ENCODE data around the gene WIPF1. TPM values are rescaled to one million over a fixed set of nuclear protein-coding genes. Genes with fewer than 3 reads are reported as not detected.
A peak's percentile ranks its signal among the peaks of the same experiment; 100 is the strongest.

The WIPF1 gene
- total and polyA plus RNA-seq, 2 of the 13 experiments (the other 11 are each of a cell fraction or from before 2014, with no cell fraction given) = 0.01 TPM; not detected in 1

DNA sequence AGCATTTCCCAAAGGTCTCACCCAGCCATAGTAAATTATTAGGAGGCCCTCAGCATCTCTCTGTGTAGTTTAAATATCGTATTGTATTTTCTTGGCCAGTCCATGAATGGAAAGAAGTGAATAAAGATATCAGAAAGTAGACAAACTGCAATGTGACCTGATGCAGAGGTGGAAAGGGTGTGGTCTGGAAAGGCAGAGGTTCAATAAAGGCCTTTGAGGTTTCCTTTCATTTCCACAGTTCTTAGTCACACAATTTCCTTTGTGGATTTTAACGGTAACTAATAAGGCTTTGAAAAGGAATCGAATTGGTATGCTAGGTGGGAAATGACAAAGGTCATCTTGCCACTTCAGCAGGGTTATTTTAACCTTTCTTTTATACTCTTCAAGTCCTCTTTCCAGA lies 20.1 kb upstream of the WIPF1 start (continued):
- no peak for TF ChIP-seq NPAS2 (CRISPR knock-in tag; IDR thresholded peaks at IDR 0.05; ENCODE audit: borderline replicate concordance)

GRCh38 chr2:174617120-174617519 lies 19.5 kb upstream of the WIPF1 start:
- Histone ChIP-seq H3K27ac (ENCODE audit: extremely low read length, insufficient read depth, low read length) (no peak overlapping the region), H3K27me3 (ENCODE audit: control insufficient read depth in 1 of 2, insufficient read depth in 2 of 2, low read length in 2 of 2) (no peaks in the 10 kb centered on the region), H2AFZ (ENCODE audit: low read length) (no peak overlapping the region), H3K9ac (ENCODE audit: insufficient read depth, low read depth, low read length) (no peak overlapping the region), H3K4me2 (ENCODE audit: low read depth, low read length) (no peak overlapping the region), H3K79me2 (ENCODE audit: insufficient read depth, low read length) (no peaks in the 10 kb centered on the region), H3K4me3 (replicated peaks in 1 of 3; ENCODE audit: insufficient read depth in 1 of 3, low read depth in 2 of 3, low read length in 3 of 3) (no peak overlapping the region), H3K9me3 (ENCODE audit: low read length) (no peaks in the 10 kb centered on the region), H3K36me3 (replicated peaks in 1 of 2; ENCODE audit: control insufficient read depth in 1 of 2, insufficient read depth in 2 of 2, low read length in 2 of 2) (no peaks in the 10 kb centered on the region), H3K4me1 (ENCODE audit: insufficient read depth, low read length) (0 out of 2 replicates have a peak, but pooled peaks cover 8% of the 10 kb centered on the region), H4K20me1 (ENCODE audit: insufficient read depth, low read length) (no peaks in the 10 kb centered on the region)
- POLR2A ChIA-PET = no interaction called here
- CTCF ChIA-PET (ENCODE audit: low intra/inter-chr PET ratio, low total read pairs) = no interaction called here
- ATAC-seq (peak; percentile 78), FAIRE-seq (no peak), DNase-seq (ENCODE audit: low spot score) (peak; percentile 27)
- intact Hi-C loops (cut with micrococcal nuclease; ENCODE audit: unreplicated experiment) = no loop called here
- WGBS (ENCODE audit: low lambda C conversion rate) = 45% methylated on average over 2 of the region's 2 CpGs
- in situ Hi-C loops (cut with HindIII; ENCODE audit: extremely low pct_ligation_motif_present, low pct_unique_long_range_greater_than_20kb) = no loop called here
- BruUV-seq (replicated peaks) = no TSS peak
- TF ChIP-seq, protein P1, sequence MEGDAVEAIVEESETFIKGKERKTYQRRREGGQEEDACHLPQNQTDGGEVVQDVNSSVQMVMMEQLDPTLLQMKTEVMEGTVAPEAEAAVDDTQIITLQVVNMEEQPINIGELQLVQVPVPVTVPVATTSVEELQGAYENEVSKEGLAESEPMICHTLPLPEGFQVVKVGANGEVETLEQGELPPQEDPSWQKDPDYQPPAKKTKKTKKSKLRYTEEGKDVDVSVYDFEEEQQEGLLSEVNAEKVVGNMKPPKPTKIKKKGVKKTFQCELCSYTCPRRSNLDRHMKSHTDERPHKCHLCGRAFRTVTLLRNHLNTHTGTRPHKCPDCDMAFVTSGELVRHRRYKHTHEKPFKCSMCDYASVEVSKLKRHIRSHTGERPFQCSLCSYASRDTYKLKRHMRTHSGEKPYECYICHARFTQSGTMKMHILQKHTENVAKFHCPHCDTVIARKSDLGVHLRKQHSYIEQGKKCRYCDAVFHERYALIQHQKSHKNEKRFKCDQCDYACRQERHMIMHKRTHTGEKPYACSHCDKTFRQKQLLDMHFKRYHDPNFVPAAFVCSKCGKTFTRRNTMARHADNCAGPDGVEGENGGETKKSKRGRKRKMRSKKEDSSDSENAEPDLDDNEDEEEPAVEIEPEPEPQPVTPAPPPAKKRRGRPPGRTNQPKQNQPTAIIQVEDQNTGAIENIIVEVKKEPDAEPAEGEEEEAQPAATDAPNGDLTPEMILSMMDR (CRISPR knock-in tag; IDR thresholded peaks at IDR 0.05) = peak; percentile 43; the same call in 1 of the 2 replicates
- no peak for TF ChIP-seq HIVEP1 (CRISPR knock-in tag; IDR thresholded peaks at IDR 0.05)
- no peak for TF ChIP-seq ZSCAN29 (CRISPR knock-in tag; conservative IDR thresholded peaks at IDR 0.05)
- peak; percentile 77 for TF ChIP-seq FOXA3 (CRISPR knock-in tag; IDR thresholded peaks at IDR 0.05)
- TF ChIP-seq PBX2 (CRISPR knock-in tag; IDR thresholded peaks at IDR 0.05) = no peak
- TF ChIP-seq ZNF552 (CRISPR knock-in tag; IDR thresholded peaks at IDR 0.05; ENCODE audit: borderline replicate concordance) = no peak
- peak; percentile 59; the same call in 1 of the 2 replicates for TF ChIP-seq CEBPB (IDR thresholded peaks at IDR 0.05; ENCODE audit: borderline replicate concordance, low read depth, low read length)
- peak; percentile 35; the same call in 1 of the 2 replicates for TF ChIP-seq CEBPG (CRISPR knock-in tag; IDR thresholded peaks at IDR 0.05)
- TF ChIP-seq FOXA1 (IDR thresholded peaks at IDR 0.05) = no peak
- TF ChIP-seq FOXA1 (CRISPR knock-in tag; IDR thresholded peaks at IDR 0.05) = peak; percentile 89
